HepG2 (cell line): ENCODE results near the gene CHN2. TPM values are rescaled to one million over a fixed set of nuclear protein-coding genes. Genes with fewer than 3 reads are reported as not detected.
A peak's percentile ranks its signal among the peaks of the same experiment; 100 is the strongest.

Source experiments
- ATF7-NPFF ChIP-seq: sonication (generic); formaldehyde crosslinking; IDR thresholded peaks from 2 replicates; pipeline ENCODE4 v1.8.1; 2023; ENCODE audit warnings: mild to moderate bottlenecking, low read depth, missing genetic modification reagents, moderate library complexity
- DMAP1 ChIP-seq: IDR thresholded peaks from 2 replicates; pipeline ENCODE4 v1.6.1; 2016
- EZH2 ChIP-seq: conservative IDR thresholded peaks from 2 replicates; pipeline ENCODE4 v1.6.1; 2012; ENCODE audit warnings: mild to moderate bottlenecking, low read depth, low read length, moderate library complexity
- HIC2 ChIP-seq: sonication (generic); formaldehyde crosslinking; IDR thresholded peaks from 2 replicates; pipeline ENCODE4 v1.9.0; 2022; ENCODE audit warnings: low read depth, missing genetic modification reagents
- HNF1B ChIP-seq: sonication (generic); formaldehyde crosslinking; IDR thresholded peaks from 2 replicates; pipeline ENCODE4 v1.5.1; 2020; ENCODE audit warnings: mild to moderate bottlenecking, moderate library complexity, missing genetic modification reagents
- HNF4A ChIP-seq: sonication (generic); formaldehyde crosslinking; IDR thresholded peaks from 2 replicates; pipeline ENCODE4 v1.4.0; 2020; ENCODE audit warnings: missing genetic modification reagents
- HOXA3 ChIP-seq: sonication (generic); formaldehyde crosslinking; IDR thresholded peaks from 2 replicates; pipeline ENCODE4 v1.5.0; 2020; ENCODE audit warnings: missing genetic modification reagents
- MAF1 ChIP-seq: sonication (generic); formaldehyde crosslinking; IDR thresholded peaks from 2 replicates; pipeline ENCODE4 v1.5.0; 2020; ENCODE audit warnings: missing genetic modification reagents, borderline replicate concordance
- MXD3 ChIP-seq: IDR thresholded peaks from 2 replicates; pipeline ENCODE4 v1.6.1; 2016; ENCODE audit warnings: mild to moderate bottlenecking, missing biosample characterization, missing genetic modification reagents
- NFKB2 ChIP-seq: sonication (generic); formaldehyde crosslinking; IDR thresholded peaks from 2 replicates; pipeline ENCODE4 v1.4.0; 2020; ENCODE audit warnings: missing genetic modification reagents, borderline replicate concordance
- POGZ ChIP-seq: sonication (generic); formaldehyde crosslinking; IDR thresholded peaks from 2 replicates; pipeline ENCODE4 v1.4.0; 2020; ENCODE audit warnings: mild to moderate bottlenecking, missing genetic modification reagents
- RBM39 ChIP-seq: fragments of 200-400 bp; formaldehyde crosslinking; IDR thresholded peaks from one replicate; pipeline ENCODE4 v1.6.1; 2018; ENCODE audit warnings: antibody characterized with exemption, mild to moderate bottlenecking, low read depth, low read length; ENCODE audit not compliant: poor library complexity, severe bottlenecking
- SPEN ChIP-seq: sonication (generic); formaldehyde crosslinking; IDR thresholded peaks from 2 replicates; pipeline ENCODE4 v1.5.1; 2020; ENCODE audit warnings: low read depth, mild to moderate bottlenecking, missing genetic modification reagents
- STAG1 ChIP-seq: sonication (generic); formaldehyde crosslinking; IDR thresholded peaks from 2 replicates; pipeline ENCODE4 v1.4.0; 2020; ENCODE audit warnings: missing genetic modification reagents
- U2AF2 ChIP-seq: fragments of 200-400 bp; formaldehyde crosslinking; IDR thresholded peaks from 2 replicates; pipeline ENCODE4 v1.6.1; 2017; ENCODE audit warnings: low read depth, mild to moderate bottlenecking, low read length
- ZBTB7A ChIP-seq: sonication (generic); formaldehyde crosslinking; IDR thresholded peaks from 2 replicates; pipeline ENCODE4 v1.8.0; 2022; ENCODE audit warnings: mild to moderate bottlenecking, missing genetic modification reagents
- ZFP82 ChIP-seq: sonication (generic); formaldehyde crosslinking; IDR thresholded peaks from 2 replicates; pipeline ENCODE4 v1.5.1; 2020; ENCODE audit warnings: mild to moderate bottlenecking, missing genetic modification reagents, borderline replicate concordance
- ZNF136 ChIP-seq: sonication (generic); formaldehyde crosslinking; IDR thresholded peaks from 2 replicates; pipeline ENCODE4 v1.8.1; 2022; ENCODE audit warnings: low read depth, mild to moderate bottlenecking, moderate library complexity, missing genetic modification reagents
- ZNF138 ChIP-seq: sonication (generic); formaldehyde crosslinking; IDR thresholded peaks from 2 replicates; pipeline ENCODE4 v1.5.0; 2020; ENCODE audit warnings: mild to moderate bottlenecking, low read depth, missing genetic modification reagents
- ZNF501 ChIP-seq: sonication (generic); formaldehyde crosslinking; IDR thresholded peaks from 2 replicates; pipeline ENCODE4 v1.5.1; 2020; ENCODE audit warnings: mild to moderate bottlenecking, moderate library complexity, missing genetic modification reagents
- ZNF513 ChIP-seq: sonication (generic); formaldehyde crosslinking; conservative IDR thresholded peaks from 2 replicates; pipeline ENCODE4 v1.5.0; 2020; ENCODE audit warnings: missing genetic modification reagents
- ZNF543 ChIP-seq: sonication (generic); formaldehyde crosslinking; IDR thresholded peaks from 2 replicates; pipeline ENCODE4 v1.4.0; 2020; ENCODE audit warnings: mild to moderate bottlenecking, missing genetic modification reagents
- ZNF547 ChIP-seq: sonication (generic); formaldehyde crosslinking; IDR thresholded peaks from 2 replicates; pipeline ENCODE4 v1.5.1; 2020; ENCODE audit warnings: mild to moderate bottlenecking, missing genetic modification reagents
- ZNF563 ChIP-seq: sonication (generic); formaldehyde crosslinking; IDR thresholded peaks from 2 replicates; pipeline ENCODE4 v1.8.0; 2022; ENCODE audit warnings: mild to moderate bottlenecking, moderate library complexity, missing genetic modification reagents
- polyA plus RNA-seq, 8 experiments: library from polyadenylated mRNA; depleted of rRNA in 3 of 8; stranded (reverse) in 7 of 8; unstranded in 1 of 8; fragments of >200 nt; fragmentation: Illumina TruSeq in 4 of 8; extraction: Trizol in 4 of 8; gene quantifications; 2 replicates each; pipeline versions ENCODE4 v1.2.1 to v1.2.3, GENCODE V29; 2011 to 2016; ENCODE audit warnings: low read depth in 4 of 8, missing spikeins in 1 of 8, mixed read lengths in 1 of 8; ENCODE audit not compliant: insufficient read depth in 1 of 8
- total RNA-seq, 5 experiments: library from RNA; depleted of rRNA; stranded (reverse); fragments of >200 nt; fragmentation: Illumina TruSeq; extraction: Trizol; gene quantifications; 2 replicates each; pipeline ENCODE4 v1.2.3, GENCODE V29; 2016; ENCODE audit warnings: low read depth in 1 of 5
- TF ChIP-seq, protein P1 (sequence below): sonication (generic); formaldehyde crosslinking; IDR thresholded peaks from 2 replicates; pipeline ENCODE4 v1.5.0; 2020; ENCODE audit warnings: missing genetic modification reagents

CHN2 gene
- total and polyA plus RNA-seq, 2 of the 13 experiments (the other 11 are each of a cell fraction or from before 2014, with no cell fraction given) = 23.5 to 30.5 TPM

- TF ChIP-seq HNF1B (CRISPR knock-in tag) (peak; percentile 68; the same call in 1 of the 2 replicates), U2AF2 (no peak), ZNF543 (CRISPR knock-in tag) (peak; percentile 57; the same call in 1 of the 2 replicates), ZNF138 (0 out of 2 replicates have a peak, but pooled peaks have one; percentile 32), ZNF136 (CRISPR knock-in tag) (0 out of 2 replicates have a peak, but pooled peaks have one; percentile 44), POGZ (CRISPR knock-in tag) (peak; percentile 37; the same call in 1 of the 2 replicates), RBM39 (peak; percentile 30), ZFP82 (CRISPR knock-in tag) (0 out of 2 replicates have a peak, but pooled peaks have one; percentile 18), EZH2 (no peak), HNF4A (CRISPR knock-in tag) (0 out of 2 replicates have a peak, but pooled peaks have one; percentile 6), SPEN (CRISPR knock-in tag) (peak; percentile 41; the same call in 1 of the 2 replicates), HIC2 (CRISPR knock-in tag) (0 out of 2 replicates have a peak, but pooled peaks have one; percentile 45), MAF1 (CRISPR knock-in tag) (no peak), ZBTB7A (CRISPR knock-in tag) (peak; percentile 60; the same call in 1 of the 2 replicates), NFKB2 (CRISPR knock-in tag) (peak; percentile 40; the same call in 1 of the 2 replicates), STAG1 (CRISPR knock-in tag) (peak; percentile 91), MXD3 (CRISPR knock-in tag) (no peak), HOXA3 (CRISPR knock-in tag) (peak; percentile 39; the same call in 1 of the 2 replicates), ATF7-NPFF (CRISPR knock-in tag) (no peak), ZNF501 (CRISPR knock-in tag) (peak; percentile 46; the same call in 1 of the 2 replicates), ZNF563 (no peak), ZNF547 (CRISPR knock-in tag) (no peak), ZNF513 (CRISPR knock-in tag) (no peak), DMAP1 (CRISPR knock-in tag) (no peak)
- TF ChIP-seq, protein P1, sequence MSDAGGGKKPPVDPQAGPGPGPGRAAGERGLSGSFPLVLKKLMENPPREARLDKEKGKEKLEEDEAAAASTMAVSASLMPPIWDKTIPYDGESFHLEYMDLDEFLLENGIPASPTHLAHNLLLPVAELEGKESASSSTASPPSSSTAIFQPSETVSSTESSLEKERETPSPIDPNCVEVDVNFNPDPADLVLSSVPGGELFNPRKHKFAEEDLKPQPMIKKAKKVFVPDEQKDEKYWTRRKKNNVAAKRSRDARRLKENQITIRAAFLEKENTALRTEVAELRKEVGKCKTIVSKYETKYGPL (CRISPR knock-in tag) = no peak
Observed at GRCh38 chr7:29189743-29190201, 4.8 kb upstream of the CHN2 start (continued).
